Smooth muscle cell (in vitro differentiated cells): ENCODE results near the gene TOP3A. TPM values are rescaled to one million over a fixed set of nuclear protein-coding genes. Genes with fewer than 3 reads are reported as not detected.
"Not testable (repeated sequence)": the region's sequence is repeated elsewhere in the genome, so short reads cannot be mapped to it uniquely, and the experiment has no call there.

ENCODE experiments used
- DNase-seq: peaks from one replicate; lab custom pipeline; 2025; ENCODE audit not compliant: unreplicated experiment; lab: John Stamatoyannopoulos, UW
- H2AFZ ChIP-seq: fragments of 200-600 bp; sonication (generic); 2 replicates; pipeline ENCODE4 v1.6.0; 2016; ENCODE audit warnings: antibody characterized with exemption, low read depth, mild to moderate bottlenecking
- H3F3A ChIP-seq: fragments of 200-600 bp; sonication (generic); 2 replicates; pipeline ENCODE4 v1.6.0; 2017; ENCODE audit warnings: antibody characterized with exemption, low read depth
- H3K27ac ChIP-seq: fragments of 200-600 bp; sonication (generic); 2 replicates; pipeline ENCODE4 v1.5.1; 2016; ENCODE audit warnings: low read depth, mild to moderate bottlenecking
- H3K27me3 ChIP-seq: fragments of 200-600 bp; sonication (generic); 2 replicates; pipeline ENCODE4 v1.6.1; 2016; ENCODE audit warnings: low read depth, mild to moderate bottlenecking
- H3K36me3 ChIP-seq: fragments of 200-600 bp; sonication (generic); 2 replicates; pipeline ENCODE4 v1.5.1; 2016; ENCODE audit warnings: low read depth
- H3K4me1 ChIP-seq: fragments of 200-600 bp; sonication (generic); 2 replicates; pipeline ENCODE4 v1.5.1; 2016; ENCODE audit warnings: low read depth
- H3K4me2 ChIP-seq: fragments of 200-600 bp; sonication (generic); 2 replicates; pipeline ENCODE4 v1.6.0; 2016; ENCODE audit warnings: mild to moderate bottlenecking
- H3K4me3 ChIP-seq: fragments of 200-600 bp; sonication (generic); 2 replicates; pipeline ENCODE4 v1.5.1; 2016; ENCODE audit warnings: mild to moderate bottlenecking
- H3K79me2 ChIP-seq: fragments of 200-600 bp; sonication (generic); 2 replicates; pipeline ENCODE4 v1.6.0; 2016; ENCODE audit warnings: low read depth, mild to moderate bottlenecking
- H3K9ac ChIP-seq: fragments of 200-600 bp; sonication (generic); 2 replicates; pipeline ENCODE4 v1.6.0; 2016; ENCODE audit warnings: low read depth
- H3K9me3 ChIP-seq: fragments of 200-600 bp; sonication (generic); replicated peaks from 2 replicates; pipeline ENCODE4 v1.5.1; 2016; ENCODE audit warnings: low read depth
- H4K20me1 ChIP-seq: fragments of 200-600 bp; sonication (generic); 2 replicates; pipeline ENCODE4 v1.6.0; 2016; ENCODE audit warnings: low read depth
- CTCF ChIP-seq: fragments of 200-600 bp; sonication (generic); IDR thresholded peaks from 2 replicates; pipeline ENCODE4 v1.5.1; 2017; ENCODE audit warnings: borderline replicate concordance, mild to moderate bottlenecking, antibody characterized with exemption; ENCODE audit not compliant: insufficient read depth, poor library complexity, severe bottlenecking
- WGBS: methylation state at CpG from one replicate; pipeline ENCODE4 v1.1.7; 2016; ENCODE audit warnings: low lambda C conversion rate; 5-methylcytosine and 5-hydroxymethylcytosine counted together
- polyA plus RNA-seq: library from polyadenylated mRNA; unstranded; fragments of >200 nt; fragmentation: Nextera tagmentation; extraction: Ambion mirVana; gene quantifications from 2 replicates; pipeline ENCODE4 v1.2.1, GENCODE V29; 2016
- total RNA-seq: library from RNA; depleted of rRNA; stranded (reverse); fragments of >200 nt; gene quantifications from 2 replicates; pipeline ENCODE4 v1.2.3, GENCODE V29; 2014

Gene TOP3A
- total and polyA plus RNA-seq, 2 experiments from 2014 or later = 14.6 to 40.9 TPM

GRCh38 chr17:18356624-18357023 lies 41.8 kb upstream of the TOP3A start:
- Histone ChIP-seq H3K4me3 (no peak overlapping the region), H3K79me2 (no peaks in the 10 kb centered on the region), H3K27ac (no peak overlapping the region), H3K4me1 (no peaks in the 10 kb centered on the region), H3K27me3 (no peaks in the 10 kb centered on the region), H3K36me3 (no peaks in the 10 kb centered on the region), H3K9me3 (no peaks in the 10 kb centered on the region), H4K20me1 (no peaks in the 10 kb centered on the region), H3F3A (no peaks in the 10 kb centered on the region), H3K9ac (no peak overlapping the region), H2AFZ (no peak overlapping the region), H3K4me2 (no peak overlapping the region)
- 94% methylated on average over 10 of the region's 10 CpGs for WGBS
- TF ChIP-seq CTCF = no peak
- no peak for DNase-seq

- H3K4me2 ChIP-seq = no peak overlapping the region
- no peak for TF ChIP-seq CTCF
- no peak overlapping the region for H3K9ac ChIP-seq
- no peak overlapping the region for H3K4me3 ChIP-seq
- no peaks in the 10 kb centered on the region for H3K9me3 ChIP-seq
- no peak overlapping the region for H2AFZ ChIP-seq
- H3K4me1 ChIP-seq = no peaks in the 10 kb centered on the region
- no peak overlapping the region for H3K27ac ChIP-seq
- no peaks in the 10 kb centered on the region for H3K27me3 ChIP-seq
- no peaks in the 10 kb centered on the region for H3F3A ChIP-seq
- no peaks in the 10 kb centered on the region for H4K20me1 ChIP-seq
- H3K79me2 ChIP-seq = no peaks in the 10 kb centered on the region
- no peaks in the 10 kb centered on the region for H3K36me3 ChIP-seq
- 94% methylated on average over 6 of the region's 6 CpGs for WGBS
- no peak for DNase-seq
Measured at GRCh38 chr17:18353541-18353940, 38.7 kb upstream of the TOP3A start.

GRCh38 chr17:18344021-18344420 lies 29.2 kb upstream of the TOP3A start:
- Histone ChIP-seq H2AFZ (no peak overlapping the region), H3K36me3 (no peaks in the 10 kb centered on the region), H3K4me2 (no peak overlapping the region), H3K9ac (no peak overlapping the region), H4K20me1 (no peaks in the 10 kb centered on the region), H3F3A (no peaks in the 10 kb centered on the region), H3K79me2 (no peaks in the 10 kb centered on the region), H3K4me1 (no peaks in the 10 kb centered on the region), H3K27me3 (no peaks in the 10 kb centered on the region), H3K4me3 (no peak overlapping the region), H3K27ac (no peak overlapping the region), H3K9me3 (no peaks in the 10 kb centered on the region)
- no peak for DNase-seq
- no peak for TF ChIP-seq CTCF
- 98% methylated on average over 5 of the region's 5 CpGs for WGBS

- no peak for DNase-seq
- Histone ChIP-seq H3K9me3 (no peaks in the 10 kb centered on the region), H3K79me2 (no peaks in the 10 kb centered on the region), H3K36me3 (no peaks in the 10 kb centered on the region), H3K4me1 (no peaks in the 10 kb centered on the region), H3K27me3 (no peaks in the 10 kb centered on the region), H3K4me3 (no peak overlapping the region), H3F3A (no peaks in the 10 kb centered on the region), H4K20me1 (no peaks in the 10 kb centered on the region), H3K4me2 (no peak overlapping the region), H3K9ac (no peak overlapping the region), H2AFZ (no peak overlapping the region), H3K27ac (no peak overlapping the region)
- 98% methylated on average over 13 of the region's 13 CpGs for WGBS
- no peak for TF ChIP-seq CTCF
Measured at GRCh38 chr17:18339933-18340332, 25.1 kb upstream of the TOP3A start.

GRCh38 chr17:18338158-18338557 lies 23.4 kb upstream of the TOP3A start:
- H3K9me3 ChIP-seq, H3K36me3 ChIP-seq, H3K79me2 ChIP-seq, H3K9ac ChIP-seq, H4K20me1 ChIP-seq, DNase-seq, H3K4me3 ChIP-seq, H2AFZ ChIP-seq, H3F3A ChIP-seq, H3K4me2 ChIP-seq, H3K27ac ChIP-seq, H3K27me3 ChIP-seq, H3K4me1 ChIP-seq: not testable (repeated sequence)
- 100% methylated on average over 8 of the region's 25 CpGs for WGBS
